NCI-H2227 (cell line): Measurements from ENCODE around the gene FAS.

Source experiments
- DNase-seq: peaks from one replicate; lab custom pipeline; 2025; ENCODE audit not compliant: unreplicated experiment; lab: John Stamatoyannopoulos, UW

FAS gene

DNA sequence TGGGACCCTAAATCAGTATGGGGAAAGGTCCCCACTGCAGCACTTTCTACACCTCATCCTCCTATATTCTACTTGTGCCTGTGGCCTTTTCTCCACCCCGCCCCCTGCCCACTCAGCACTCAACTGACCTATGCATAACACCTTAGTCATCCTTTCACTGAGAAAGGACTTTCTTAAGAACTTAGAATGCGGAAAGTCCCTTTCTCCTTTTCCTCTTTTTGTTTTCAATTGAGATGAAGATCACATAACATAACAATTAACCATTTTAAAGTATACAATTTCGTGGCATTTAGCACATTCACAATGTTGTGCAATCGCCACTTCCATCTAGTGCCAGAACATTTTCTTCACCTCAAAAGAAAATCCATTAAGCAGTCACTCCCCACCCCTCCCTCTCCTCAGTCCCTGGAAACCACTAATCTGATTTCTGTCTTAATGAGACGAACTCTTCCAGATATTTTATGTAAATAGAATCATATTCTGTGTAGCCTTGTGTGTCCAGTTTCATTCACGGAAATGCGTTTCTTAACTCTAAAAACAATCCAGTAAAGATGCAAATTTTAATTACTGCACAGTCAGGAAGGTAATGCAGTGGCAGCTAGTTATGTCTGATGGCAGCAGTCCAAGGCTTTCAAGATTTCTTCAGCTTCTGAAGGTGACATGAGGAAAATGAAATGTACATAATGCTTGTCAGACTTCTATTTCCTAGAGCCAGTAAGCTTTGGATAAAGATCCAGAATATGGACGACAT, 41.7 kb downstream of the FAS start:
- DNase-seq: no peak

DNA sequence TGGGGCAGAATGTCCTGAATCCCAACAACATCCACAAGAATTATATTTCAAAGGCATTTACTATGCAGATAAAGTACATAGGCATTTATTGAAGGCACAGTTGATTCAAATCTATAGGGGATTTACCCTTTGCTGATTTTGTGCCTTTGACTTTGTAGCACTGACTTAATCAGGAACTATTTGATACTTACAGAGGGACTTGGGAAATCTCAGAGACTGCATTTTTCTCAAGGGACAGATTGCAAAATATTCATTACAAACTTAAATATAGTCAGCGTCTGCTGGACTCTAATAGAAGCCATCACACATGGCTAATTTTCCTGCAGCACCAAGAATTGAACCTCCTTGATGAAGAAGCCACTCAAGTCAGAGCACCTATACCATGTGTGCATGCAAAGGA, 44.9 kb downstream of the FAS start:
- no peak for DNase-seq

- DNase-seq: no peak
Observed at GRCh38 chr10:89037096-89037495, 46.5 kb downstream of the FAS start.

- DNase-seq: no peak
Observed at GRCh38 chr10:89042562-89042961, 52.0 kb downstream of the FAS start.

GRCh38 chr10:89043052-89043451, 52.5 kb downstream of the FAS start:
- DNase-seq: no peak

DNA sequence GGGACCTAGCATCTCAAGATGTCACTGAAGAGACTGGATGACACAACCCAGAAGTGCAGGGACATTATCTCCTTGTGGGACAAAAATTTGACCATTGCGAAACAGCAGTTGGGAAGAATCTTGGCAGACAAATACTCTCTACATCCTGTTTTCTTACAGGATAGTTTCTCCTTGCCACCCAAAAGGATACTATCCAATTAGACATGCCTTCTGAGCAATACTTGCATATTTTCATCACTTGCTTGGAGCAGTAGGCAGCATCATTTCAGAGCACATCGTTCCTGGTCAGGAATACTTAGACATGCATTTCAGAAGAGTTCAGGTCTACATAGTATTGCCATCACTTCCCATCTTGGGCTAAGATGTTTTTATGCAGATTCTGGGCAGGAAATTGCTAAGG, 56.8 kb downstream of the FAS start:
- no peak for DNase-seq

- DNase-seq: no peak
Observed at GRCh38 chr10:89051593-89051992, 61.0 kb downstream of the FAS start.

DNA sequence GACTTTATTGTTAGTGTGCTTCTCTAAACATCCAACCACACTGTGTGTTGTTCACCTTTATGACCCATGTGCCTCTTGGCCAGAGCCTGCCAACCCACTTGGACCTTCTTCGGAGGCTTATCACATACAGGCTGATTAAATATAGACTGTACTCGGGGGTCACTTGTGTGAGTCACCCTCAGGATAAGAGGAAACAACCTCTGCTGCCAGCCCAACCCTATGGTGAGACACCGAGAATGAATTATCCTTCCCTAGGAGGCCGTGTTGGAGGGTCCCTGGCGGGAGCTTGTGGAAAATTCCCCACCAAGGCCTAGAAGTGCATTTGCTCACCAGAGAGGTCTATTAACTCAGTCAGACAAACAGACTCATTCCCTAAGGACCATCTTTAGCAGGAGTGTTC, 63.0 kb downstream of the FAS start:
- DNase-seq: no peak

DNA sequence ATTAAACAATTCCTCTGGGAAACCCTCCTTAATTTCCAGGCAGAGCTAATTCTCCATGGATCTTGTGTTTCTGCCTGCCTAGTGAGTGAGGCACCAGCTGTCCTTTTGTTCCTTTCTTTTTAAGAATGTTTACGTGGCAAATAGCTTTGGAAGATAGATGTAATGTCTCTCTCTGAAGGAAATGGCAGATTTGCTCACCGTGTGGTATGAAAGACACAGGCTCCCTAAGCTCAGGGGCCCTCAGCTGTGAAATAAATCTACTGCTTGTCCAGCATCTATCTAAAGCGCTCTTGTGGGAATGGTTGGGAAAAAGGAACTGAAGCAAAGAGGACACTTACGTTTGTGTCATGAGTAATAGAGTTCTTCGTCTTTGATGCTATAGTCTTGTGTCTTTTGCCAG, 64.6 kb downstream of the FAS start:
- DNase-seq: no peak

GRCh38 chr10:89062861-89063260, 72.3 kb downstream of the FAS start:
- no peak for DNase-seq

DNA sequence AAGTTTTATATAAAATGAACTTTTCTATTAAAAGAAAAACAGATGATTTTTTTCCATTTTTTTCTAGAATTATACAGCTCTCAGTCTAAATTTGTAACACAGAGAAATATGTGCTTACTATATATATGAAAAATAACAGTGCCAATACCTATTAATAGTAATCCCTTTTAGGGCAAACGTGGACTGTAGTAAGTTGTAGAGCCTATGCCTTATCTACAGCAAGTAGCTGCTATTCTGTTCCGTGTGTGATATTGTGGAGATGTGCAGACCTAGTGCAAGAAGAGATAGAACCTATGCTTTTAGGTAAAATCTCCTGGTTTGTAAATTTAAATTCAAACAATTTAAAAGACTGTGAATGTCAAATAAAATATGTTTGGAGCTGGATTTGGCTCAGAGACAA, 72.9 kb downstream of the FAS start:
- no peak for DNase-seq

GRCh38 chr10:89064748-89065147, 74.2 kb downstream of the FAS start:
- no peak for DNase-seq
